ENCODE data around the gene GNPTAB. TPM values are rescaled to one million over a fixed set of nuclear protein-coding genes. Genes with fewer than 3 reads are reported as not detected.

The GNPTAB gene
- total RNA-seq, 1 experiment from 2014 or later = 40.8 TPM

DNA sequence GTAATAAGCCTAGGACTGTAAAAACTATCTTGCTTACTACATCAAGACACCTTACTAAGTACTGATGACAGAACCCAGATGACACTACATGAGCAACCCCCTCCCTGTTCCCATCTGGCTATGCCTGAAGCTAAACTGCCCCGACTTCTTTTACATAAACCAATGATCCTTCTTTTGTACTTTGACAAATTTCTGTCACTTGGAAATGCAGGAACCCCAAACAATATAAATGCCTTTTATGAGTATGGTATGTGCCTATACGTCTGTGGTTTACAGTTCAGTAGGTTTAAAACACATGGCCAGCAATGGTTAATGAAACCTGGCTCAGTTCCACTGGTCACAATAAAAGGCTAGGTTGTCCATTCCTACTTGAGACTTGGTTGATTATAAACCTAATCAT lies 97.6 kb downstream of the GNPTAB start:
- in situ Hi-C loops (cut with HindIII; ENCODE audit: low pct_unique_long_range_greater_than_20kb, low sequenced_read_pairs) = no loop called here
- no peak for TF ChIP-seq SIN3A (IDR thresholded peaks at IDR 0.05; ENCODE audit: borderline replicate concordance, insufficient read depth, low read depth, low read length)

DNA sequence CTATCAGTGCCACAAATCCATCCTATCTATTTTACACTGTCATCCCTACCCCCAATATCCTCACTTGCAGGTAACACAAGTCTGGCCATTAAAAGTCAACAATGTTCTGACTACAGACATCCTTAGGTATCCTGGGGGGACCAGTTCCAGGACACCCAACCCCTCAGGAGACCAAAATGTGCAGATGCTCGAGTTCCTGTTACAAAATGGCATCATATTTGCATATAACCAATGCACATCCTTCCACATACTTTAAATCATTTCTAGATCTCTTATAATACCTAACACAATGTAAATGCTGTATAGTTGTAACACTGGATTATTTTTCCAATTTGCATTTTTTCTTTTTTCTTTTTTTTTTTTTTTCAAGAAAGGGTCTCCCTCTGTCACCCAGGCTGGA lies 98.4 kb downstream of the GNPTAB start:
- H3K9me3 ChIP-seq (ENCODE audit: control insufficient read depth, insufficient read depth, low read depth, low read length) = no peaks in the 10 kb centered on the region
- H3K36me3 ChIP-seq (ENCODE audit: control insufficient read depth, insufficient read depth, low read length) = peaks cover 14% of the 10 kb centered on the region; the same call in 1 of the 2 replicates
- no peak overlapping the region for H3K27ac ChIP-seq (ENCODE audit: low read length)
- ATAC-seq (no peak), DNase-seq (ENCODE audit: low read depth, low spot score) (no peak)
- H3K27me3 ChIP-seq (ENCODE audit: control insufficient read depth, insufficient read depth, low read length) = no peaks in the 10 kb centered on the region
- ChIA-PET POLR2A (no interaction called here), CTCF (no interaction called here)
- H3K4me3 ChIP-seq (ENCODE audit: low read depth in 2 of 2, low read length in 2 of 2) = no peak overlapping the region
- H3K4me1 ChIP-seq (ENCODE audit: control insufficient read depth, insufficient read depth, low read length) = no peaks in the 10 kb centered on the region
- no TSS peak for BruUV-seq (replicated peaks)
- TF ChIP-seq, protein P1, sequence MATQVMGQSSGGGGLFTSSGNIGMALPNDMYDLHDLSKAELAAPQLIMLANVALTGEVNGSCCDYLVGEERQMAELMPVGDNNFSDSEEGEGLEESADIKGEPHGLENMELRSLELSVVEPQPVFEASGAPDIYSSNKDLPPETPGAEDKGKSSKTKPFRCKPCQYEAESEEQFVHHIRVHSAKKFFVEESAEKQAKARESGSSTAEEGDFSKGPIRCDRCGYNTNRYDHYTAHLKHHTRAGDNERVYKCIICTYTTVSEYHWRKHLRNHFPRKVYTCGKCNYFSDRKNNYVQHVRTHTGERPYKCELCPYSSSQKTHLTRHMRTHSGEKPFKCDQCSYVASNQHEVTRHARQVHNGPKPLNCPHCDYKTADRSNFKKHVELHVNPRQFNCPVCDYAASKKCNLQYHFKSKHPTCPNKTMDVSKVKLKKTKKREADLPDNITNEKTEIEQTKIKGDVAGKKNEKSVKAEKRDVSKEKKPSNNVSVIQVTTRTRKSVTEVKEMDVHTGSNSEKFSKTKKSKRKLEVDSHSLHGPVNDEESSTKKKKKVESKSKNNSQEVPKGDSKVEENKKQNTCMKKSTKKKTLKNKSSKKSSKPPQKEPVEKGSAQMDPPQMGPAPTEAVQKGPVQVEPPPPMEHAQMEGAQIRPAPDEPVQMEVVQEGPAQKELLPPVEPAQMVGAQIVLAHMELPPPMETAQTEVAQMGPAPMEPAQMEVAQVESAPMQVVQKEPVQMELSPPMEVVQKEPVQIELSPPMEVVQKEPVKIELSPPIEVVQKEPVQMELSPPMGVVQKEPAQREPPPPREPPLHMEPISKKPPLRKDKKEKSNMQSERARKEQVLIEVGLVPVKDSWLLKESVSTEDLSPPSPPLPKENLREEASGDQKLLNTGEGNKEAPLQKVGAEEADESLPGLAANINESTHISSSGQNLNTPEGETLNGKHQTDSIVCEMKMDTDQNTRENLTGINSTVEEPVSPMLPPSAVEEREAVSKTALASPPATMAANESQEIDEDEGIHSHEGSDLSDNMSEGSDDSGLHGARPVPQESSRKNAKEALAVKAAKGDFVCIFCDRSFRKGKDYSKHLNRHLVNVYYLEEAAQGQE (IDR thresholded peaks at IDR 0.05; ENCODE audit: insufficient read depth in 1 of 2, low read depth in 2 of 2, low read length in 1 of 2) = no peak
- no peak for TF ChIP-seq POLR2AphosphoS5 (IDR thresholded peaks at IDR 0.05; ENCODE audit: low read depth, low read length)
- TF ChIP-seq TCF7L2 (IDR thresholded peaks at IDR 0.05; ENCODE audit: low read depth, low read length) = no peak
- TF ChIP-seq SIN3A (IDR thresholded peaks at IDR 0.05; ENCODE audit: borderline replicate concordance, insufficient read depth, low read depth, low read length) = no peak
- TF ChIP-seq, protein P2, sequence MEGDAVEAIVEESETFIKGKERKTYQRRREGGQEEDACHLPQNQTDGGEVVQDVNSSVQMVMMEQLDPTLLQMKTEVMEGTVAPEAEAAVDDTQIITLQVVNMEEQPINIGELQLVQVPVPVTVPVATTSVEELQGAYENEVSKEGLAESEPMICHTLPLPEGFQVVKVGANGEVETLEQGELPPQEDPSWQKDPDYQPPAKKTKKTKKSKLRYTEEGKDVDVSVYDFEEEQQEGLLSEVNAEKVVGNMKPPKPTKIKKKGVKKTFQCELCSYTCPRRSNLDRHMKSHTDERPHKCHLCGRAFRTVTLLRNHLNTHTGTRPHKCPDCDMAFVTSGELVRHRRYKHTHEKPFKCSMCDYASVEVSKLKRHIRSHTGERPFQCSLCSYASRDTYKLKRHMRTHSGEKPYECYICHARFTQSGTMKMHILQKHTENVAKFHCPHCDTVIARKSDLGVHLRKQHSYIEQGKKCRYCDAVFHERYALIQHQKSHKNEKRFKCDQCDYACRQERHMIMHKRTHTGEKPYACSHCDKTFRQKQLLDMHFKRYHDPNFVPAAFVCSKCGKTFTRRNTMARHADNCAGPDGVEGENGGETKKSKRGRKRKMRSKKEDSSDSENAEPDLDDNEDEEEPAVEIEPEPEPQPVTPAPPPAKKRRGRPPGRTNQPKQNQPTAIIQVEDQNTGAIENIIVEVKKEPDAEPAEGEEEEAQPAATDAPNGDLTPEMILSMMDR (IDR thresholded peaks at IDR 0.05) = no peak
- intact Hi-C loops (cut with micrococcal nuclease; ENCODE audit: unreplicated experiment) = no loop called here
- in situ Hi-C loops (cut with HindIII; ENCODE audit: low pct_unique_long_range_greater_than_20kb, low sequenced_read_pairs) = no loop called here

More for the DNA sequence above, 97.6 kb downstream of the GNPTAB start:
- intact Hi-C loops (cut with micrococcal nuclease; ENCODE audit: unreplicated experiment) = no loop called here
- ChIA-PET POLR2A (no interaction called here), CTCF (interaction anchor here (0.8 kb wide), 1 partner anchor 63 kb away, joined by 3 read pairs; no protein-coding TSS in a partner anchor)
- no peak for DNase-seq (ENCODE audit: low read depth, low spot score)
- Histone ChIP-seq H3K4me3 (ENCODE audit: low read depth in 2 of 2, low read length in 2 of 2) (no peak overlapping the region), H3K36me3 (ENCODE audit: control insufficient read depth, insufficient read depth, low read length) (peaks cover 12% of the 10 kb centered on the region; the same call in 1 of the 2 replicates), H3K27ac (ENCODE audit: low read length) (no peak overlapping the region), H3K4me1 (ENCODE audit: control insufficient read depth, insufficient read depth, low read length) (no peaks in the 10 kb centered on the region), H3K9me3 (ENCODE audit: control insufficient read depth, insufficient read depth, low read depth, low read length) (no peaks in the 10 kb centered on the region), H3K27me3 (ENCODE audit: control insufficient read depth, insufficient read depth, low read length) (no peaks in the 10 kb centered on the region)
- BruUV-seq (replicated peaks) = no TSS peak
- ATAC-seq = no peak

DNA sequence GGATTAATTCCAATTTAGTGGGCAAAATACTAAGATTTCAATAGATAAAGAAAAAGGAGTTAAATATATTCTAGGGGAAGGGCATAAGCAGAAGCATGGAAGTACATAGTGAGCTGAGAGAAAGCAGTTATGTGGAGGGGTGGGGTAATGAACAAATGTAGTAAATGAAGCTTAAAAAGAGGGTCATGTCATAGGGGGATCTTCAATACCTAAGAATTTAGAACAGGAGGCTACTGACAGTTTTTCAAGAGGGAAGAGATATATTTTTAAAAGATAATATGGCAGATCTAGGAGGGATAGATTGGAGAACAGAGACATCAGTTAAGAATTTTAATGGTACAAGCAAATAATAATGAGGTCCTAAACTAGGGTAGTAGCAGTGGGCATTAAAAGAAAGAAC lies 100.9 kb downstream of the GNPTAB start:
- ChIA-PET POLR2A (no interaction called here), CTCF (no interaction called here)
- TF ChIP-seq POLR2AphosphoS5 (IDR thresholded peaks at IDR 0.05; ENCODE audit: low read depth, low read length) (no peak), SIN3A (IDR thresholded peaks at IDR 0.05; ENCODE audit: borderline replicate concordance, insufficient read depth, low read depth, low read length) (no peak), TCF7L2 (IDR thresholded peaks at IDR 0.05; ENCODE audit: low read depth, low read length) (no peak)
- TF ChIP-seq, protein P2 (IDR thresholded peaks at IDR 0.05) = no peak
- Histone ChIP-seq H3K4me1 (ENCODE audit: control insufficient read depth, insufficient read depth, low read length) (no peaks in the 10 kb centered on the region), H3K27ac (ENCODE audit: low read length) (no peak overlapping the region), H3K4me3 (ENCODE audit: low read depth in 2 of 2, low read length in 2 of 2) (no peak overlapping the region), H3K36me3 (ENCODE audit: control insufficient read depth, insufficient read depth, low read length) (peaks cover 22% of the 10 kb centered on the region), H3K27me3 (ENCODE audit: control insufficient read depth, insufficient read depth, low read length) (no peaks in the 10 kb centered on the region), H3K9me3 (ENCODE audit: control insufficient read depth, insufficient read depth, low read depth, low read length) (no peaks in the 10 kb centered on the region)
- no TSS peak for BruUV-seq (replicated peaks)
- ATAC-seq = no peak
- in situ Hi-C loops (cut with HindIII; ENCODE audit: low pct_unique_long_range_greater_than_20kb, low sequenced_read_pairs) (no loop called here), intact Hi-C loops (cut with micrococcal nuclease; ENCODE audit: unreplicated experiment) (no loop called here)
- no peak for DNase-seq (ENCODE audit: low read depth, low spot score)

Measured in Panc1 (cell line).